ENCODE data around the gene CCDC86.

- TF ChIP-seq ZZZ3 (IDR thresholded peaks at IDR 0.05; ENCODE audit: control insufficient read depth, insufficient read length, low read depth) (no peak), KDM1A (IDR thresholded peaks at IDR 0.05; ENCODE audit: borderline replicate concordance) (no peak), RAD51 (IDR thresholded peaks at IDR 0.05) (no peak), EZH2 (IDR thresholded peaks at IDR 0.05; ENCODE audit: borderline replicate concordance, control insufficient read depth, low read depth, low read length) (no peak), CHD2 (IDR thresholded peaks at IDR 0.05; ENCODE audit: borderline replicate concordance, low read depth, low read length) (no peak), ETV6 (conservative IDR thresholded peaks at IDR 0.05 in 1 of 2, IDR thresholded peaks at IDR 0.05 in 1 of 2; ENCODE audit: borderline replicate concordance in 1 of 2, low read depth in 1 of 2) (no peak), POLR2A (IDR thresholded peaks at IDR 0.05; ENCODE audit: low read depth, low read length) (no peak), EGR1 (IDR thresholded peaks at IDR 0.05; ENCODE audit: borderline replicate concordance in 1 of 2, low read depth in 2 of 2, low read length in 2 of 2) (no peak), CTCF (IDR thresholded peaks at IDR 0.05 in 2 of 3, conservative IDR thresholded peaks at IDR 0.05 in 1 of 3; ENCODE audit: control insufficient read depth in 2 of 3, extremely low read depth in 1 of 3, insufficient read depth in 1 of 3, low read depth in 3 of 3, low read length in 3 of 3) (no peak), EP300 (IDR thresholded peaks at IDR 0.05; ENCODE audit: borderline replicate concordance in 1 of 2, control insufficient read depth in 1 of 2, low read depth in 2 of 2, low read length in 2 of 2) (no peak), USF1 (IDR thresholded peaks at IDR 0.05; ENCODE audit: borderline replicate concordance, extremely low read length, insufficient read depth, low read depth, low read length) (no peak), ZBED1 (IDR thresholded peaks at IDR 0.05; ENCODE audit: borderline replicate concordance) (no peak), MXI1 (IDR thresholded peaks at IDR 0.05; ENCODE audit: low read depth, low read length) (no peak)
These were observed 6.8 kb downstream of the CCDC86 start for GRCh38 chr11:60848714-60849151.

Data from GM12878 (cell line).